BJ (cell line): Measurements from ENCODE around the gene ASCC3. TPM values are rescaled to one million over a fixed set of nuclear protein-coding genes. Genes with fewer than 3 reads are reported as not detected.

Source experiments
- CTCF ChIA-PET: fragments of 350-600 bp; formaldehyde crosslinking; extraction: SDS; loops from one replicate; lab custom pipeline; 2021; ENCODE audit warnings: antibody characterized with exemption, inconsistent platforms; lab: Yijun Ruan, JAX
- POLR2A ChIA-PET: fragments of 300-600 bp; sonication (Branson Sonifier 250); formaldehyde crosslinking; extraction: SDS; loops from one replicate; lab custom pipeline; 2021; ENCODE audit warnings: antibody characterized with exemption; lab: Charles Lee
- DNase-seq: peaks from one replicate; pipeline ENCODE4 v3.0.0-alpha.2; 2011; ENCODE audit warnings: low read depth
- H3K27me3 ChIP-seq: 2 replicates; pipeline ENCODE4 v1.6.0; 2011; ENCODE audit warnings: low read length; ENCODE audit not compliant: control insufficient read depth, insufficient read depth
- H3K36me3 ChIP-seq: 2 replicates; pipeline ENCODE4 v1.5.1; 2011; ENCODE audit warnings: low read length; ENCODE audit not compliant: control insufficient read depth, insufficient read depth
- H3K4me3 ChIP-seq: 2 replicates; pipeline ENCODE4 v1.5.1; 2011; ENCODE audit warnings: low read depth, mild to moderate bottlenecking, control low read depth, low read length
- CTCF ChIP-seq: IDR thresholded peaks from 2 replicates; pipeline ENCODE4 v1.5.1; 2011; ENCODE audit warnings: low read depth, mild to moderate bottlenecking, control low read depth, inconsistent platforms, low read length, moderate library complexity; ENCODE audit not compliant: insufficient read depth
- polyA plus RNA-seq: library from polyadenylated mRNA; depleted of rRNA; stranded (reverse); fragments of >200 nt; gene quantifications from 2 replicates; pipeline ENCODE4 v1.2.3, GENCODE V29; 2011

Gene ASCC3
- polyA plus RNA-seq, 1 experiment: 30.4 TPM

- DNase-seq: no peak
- H3K27me3 ChIP-seq: no peaks in the 10 kb centered on the region
- ChIA-PET POLR2A (no interaction called here), CTCF (interaction anchor here (0.8 to 1.8 kb wide), 5 partner anchors 356 to 373 kb away, joined by 3 to 6 read pairs (median 3); no protein-coding TSS in a partner anchor)
- H3K36me3 ChIP-seq: no peaks in the 10 kb centered on the region
- TF ChIP-seq CTCF: peak; percentile 24
- no peak overlapping the region for H3K4me3 ChIP-seq
These were observed 408.5 kb downstream of the ASCC3 start for GRCh38 chr6:100472674-100473073.

- Histone ChIP-seq H3K27me3 (no peaks in the 10 kb centered on the region), H3K36me3 (no peaks in the 10 kb centered on the region), H3K4me3 (no peak overlapping the region)
- DNase-seq: no peak
- ChIA-PET POLR2A (interaction anchor here (0.6 to 0.7 kb wide), 2 partner anchors 17 to 22 kb away, joined by 3 to 8 read pairs; no protein-coding TSS in a partner anchor), CTCF (interaction anchor here (0.6 to 1.7 kb wide), 6 partner anchors 10 to 1037 kb away, joined by 3 to 6 read pairs (median 3); no protein-coding TSS in a partner anchor)
- no peak for TF ChIP-seq CTCF
These were observed 410.6 kb downstream of the ASCC3 start for GRCh38 chr6:100470422-100471120.

GRCh38 chr6:100469101-100469859 lies 411.8 kb downstream of the ASCC3 start:
- Histone ChIP-seq H3K27me3 (no peaks in the 10 kb centered on the region), H3K4me3 (peak overlapping the region; percentile 19), H3K36me3 (no peaks in the 10 kb centered on the region)
- CTCF ChIA-PET: interaction anchor here (0.9 to 1.7 kb wide), 3 partner anchors 18 to 362 kb away, joined by 3 to 6 read pairs (median 3); no protein-coding TSS in a partner anchor
- POLR2A ChIA-PET: no interaction called here
- no peak for DNase-seq
- no peak for TF ChIP-seq CTCF

- Histone ChIP-seq H3K36me3 (peaks cover 1% of the 10 kb centered on the region; the same call in 1 of the 2 replicates), H3K4me3 (no peak overlapping the region), H3K27me3 (no peaks in the 10 kb centered on the region)
- ChIA-PET CTCF (no interaction called here), POLR2A (no interaction called here)
- TF ChIP-seq CTCF: no peak
- DNase-seq: no peak
These were observed 413.0 kb downstream of the ASCC3 start for GRCh38 chr6:100468016-100468622.
